GM23338 (cell line): Measurements from ENCODE around the gene PELI1. TPM values are rescaled to one million over a fixed set of nuclear protein-coding genes. Genes with fewer than 3 reads are reported as not detected.

ENCODE experiments used
- ATAC-seq: fragments of 200-7000 bp; cut with Tn5 transposase; 3 replicates; pipeline ENCODE4 v1.9.1; 2020
- DNase-seq: peaks from one replicate; pipeline ENCODE4 v3.0.0-alpha.2; 2015; ENCODE audit warnings: low spot score
- H2AFZ ChIP-seq: fragments of 200-600 bp; sonication (generic); 2 replicates; pipeline ENCODE4 v1.8.0; 2016; ENCODE audit warnings: antibody characterized with exemption, mild to moderate bottlenecking, moderate library complexity
- H3F3A ChIP-seq: fragments of 200-600 bp; sonication (generic); replicated peaks from 2 replicates; pipeline ENCODE4 v1.8.0; 2017; ENCODE audit warnings: antibody characterized with exemption, mixed run types, low read depth
- H3K27ac ChIP-seq: fragments of 200-600 bp; sonication (generic); 2 replicates; pipeline ENCODE4 v1.6.1; 2016; ENCODE audit warnings: low read depth
- H3K27me3 ChIP-seq: fragments of 200-600 bp; sonication (generic); 2 replicates; pipeline ENCODE4 v1.8.0; 2016; ENCODE audit warnings: mild to moderate bottlenecking, mixed run types, moderate library complexity; ENCODE audit not compliant: insufficient read depth
- H3K36me3 ChIP-seq: fragments of 200-600 bp; sonication (generic); 2 replicates; pipeline ENCODE4 v1.8.0; 2016; ENCODE audit warnings: mild to moderate bottlenecking; ENCODE audit not compliant: insufficient read depth
- H3K4me1 ChIP-seq: fragments of 200-600 bp; sonication (generic); 2 replicates; pipeline ENCODE4 v1.8.0; 2016; ENCODE audit warnings: mild to moderate bottlenecking, moderate library complexity; ENCODE audit not compliant: insufficient read depth
- H3K4me2 ChIP-seq: fragments of 200-600 bp; sonication (generic); 2 replicates; pipeline ENCODE4 v1.7.1; 2017; ENCODE audit warnings: mixed run types
- H3K4me3 ChIP-seq: fragments of 200-600 bp; sonication (generic); 2 replicates; pipeline ENCODE4 v1.6.1; 2016; ENCODE audit warnings: mixed run types
- H3K79me2 ChIP-seq: fragments of 200-600 bp; sonication (generic); replicated peaks from 2 replicates; pipeline ENCODE4 v1.8.0; 2017; ENCODE audit warnings: mild to moderate bottlenecking; ENCODE audit not compliant: insufficient read depth
- H3K9me2 ChIP-seq: fragments of 200-600 bp; sonication (generic); 2 replicates; pipeline ENCODE4 v1.8.0; 2017; ENCODE audit not compliant: insufficient read depth
- H4K20me1 ChIP-seq: fragments of 200-600 bp; sonication (generic); replicated peaks from 2 replicates; pipeline ENCODE4 v1.8.0; 2017; ENCODE audit warnings: mild to moderate bottlenecking; ENCODE audit not compliant: insufficient read depth
- H3K27ac Mint-ChIP-seq: 2 replicates; pipeline ENCODE4 v1.8.0; 2020; ENCODE audit warnings: inconsistent platforms, mild to moderate bottlenecking, moderate library complexity, mixed read lengths
- H3K27me3 Mint-ChIP-seq: 3 replicates; pipeline ENCODE4 v1.8.0; 2022; ENCODE audit warnings: low read depth, mild to moderate bottlenecking, moderate library complexity, mixed read lengths, inconsistent platforms; ENCODE audit not compliant: insufficient read depth, poor library complexity
- H3K36me3 Mint-ChIP-seq: 3 replicates; pipeline ENCODE4 v1.8.0; 2021; ENCODE audit warnings: low read depth, mild to moderate bottlenecking, inconsistent platforms, moderate library complexity, mixed read lengths
- H3K4me1 Mint-ChIP-seq: 3 replicates; pipeline ENCODE4 v1.8.0; 2020; ENCODE audit warnings: mild to moderate bottlenecking, inconsistent platforms, mixed read lengths
- H3K4me3 Mint-ChIP-seq: 3 replicates; pipeline ENCODE4 v1.8.0; 2021; ENCODE audit warnings: moderate library complexity, mild to moderate bottlenecking, inconsistent platforms, mixed read lengths
- H3K9me3 Mint-ChIP-seq: 3 replicates; pipeline ENCODE4 v1.8.0; 2020; ENCODE audit warnings: moderate library complexity, mild to moderate bottlenecking, inconsistent platforms, mixed read lengths
- CREB1 ChIP-seq: fragments of 250-450 bp; sonication (Bioruptor Pico); IDR thresholded peaks from 2 replicates; pipeline ENCODE4 v1.5.0; 2020; ENCODE audit warnings: low read depth, mild to moderate bottlenecking, moderate library complexity
- CTCF ChIP-seq, 2 experiments: fragments of 200-600 bp in 1 of 2; sonication (generic) in 1 of 2; conservative IDR thresholded peaks; 2 replicates each; pipeline versions ENCODE4 v1.5.1 to v1.6.1; 2016 to 2017; ENCODE audit warnings: antibody characterized with exemption in 2 of 2, low read depth in 2 of 2, mild to moderate bottlenecking in 2 of 2, moderate library complexity in 1 of 2
- ETS1 ChIP-seq: IDR thresholded peaks from 2 replicates; pipeline ENCODE4 v1.6.1; 2016; ENCODE audit warnings: antibody characterized with exemption
- EZH2 ChIP-seq: fragments of 200-600 bp; sonication (generic); IDR thresholded peaks from one replicate; pipeline ENCODE4 v1.8.0; 2017; ENCODE audit warnings: antibody characterized with exemption, mild to moderate bottlenecking, low read depth; ENCODE audit not compliant: unreplicated experiment
- EZH2phosphoT487 ChIP-seq: fragments of 200-600 bp; sonication (generic); IDR thresholded peaks from one replicate; pipeline ENCODE4 v1.8.1; 2018; ENCODE audit warnings: antibody characterized with exemption; ENCODE audit not compliant: unreplicated experiment
- JUNB ChIP-seq: IDR thresholded peaks from one replicate; pipeline ENCODE4 v1.6.1; 2016; ENCODE audit warnings: antibody characterized with exemption; ENCODE audit not compliant: unreplicated experiment
- NANOG ChIP-seq: IDR thresholded peaks from 2 replicates; pipeline ENCODE4 v1.6.1; 2016; ENCODE audit warnings: antibody characterized with exemption, borderline replicate concordance
- POLR2AphosphoS5 ChIP-seq: IDR thresholded peaks from 2 replicates; pipeline ENCODE4 v1.6.1; 2016; ENCODE audit warnings: antibody characterized with exemption, low read depth
- REST ChIP-seq: IDR thresholded peaks from one replicate; pipeline ENCODE4 v1.6.1; 2018; ENCODE audit warnings: antibody characterized with exemption; ENCODE audit not compliant: unreplicated experiment
- STAT1 ChIP-seq: IDR thresholded peaks from one replicate; pipeline ENCODE4 v1.6.1; 2016; ENCODE audit warnings: antibody characterized with exemption; ENCODE audit not compliant: unreplicated experiment
- ZNF114 ChIP-seq: fragments of 250-450 bp; sonication (Bioruptor Pico); IDR thresholded peaks from 2 replicates; pipeline ENCODE4 v1.5.0; 2020; ENCODE audit warnings: mild to moderate bottlenecking, moderate library complexity
- ZNF331 ChIP-seq: fragments of 250-450 bp; sonication (Bioruptor Pico); IDR thresholded peaks from 2 replicates; pipeline ENCODE4 v1.5.0; 2020; ENCODE audit warnings: low read depth, mild to moderate bottlenecking, moderate library complexity
- ZNF462 ChIP-seq: fragments of 250-450 bp; sonication (Bioruptor Pico); IDR thresholded peaks from 2 replicates; pipeline ENCODE4 v1.5.0; 2020; ENCODE audit warnings: mild to moderate bottlenecking, moderate library complexity
- polyA plus RNA-seq: library from polyadenylated mRNA; unstranded; fragments of >200 nt; fragmentation: Nextera tagmentation; extraction: Ambion mirVana; gene quantifications from 2 replicates; pipeline ENCODE4 v1.2.1, GENCODE V29; 2016
- total RNA-seq: library from RNA; depleted of rRNA; stranded (reverse); fragments of >200 nt; shearing (Covaris generic); gene quantifications from 2 replicates; pipeline ENCODE4 v1.2.3, GENCODE V29; 2014

PELI1 gene
- total and polyA plus RNA-seq, 2 experiments from 2014 or later: 32.4 to 61.8 TPM

- Histone ChIP-seq H3K4me1 (peaks cover 42% of the 10 kb centered on the region), H3K79me2 (peaks cover 99% of the 10 kb centered on the region), H3K27me3 (no peaks in the 10 kb centered on the region), H4K20me1 (peaks cover 28% of the 10 kb centered on the region), H3K4me3 (no peak overlapping the region), H3K4me2 (no peak overlapping the region), H3K9me2 (no peaks in the 10 kb centered on the region), H3K36me3 (no peaks in the 10 kb centered on the region), H2AFZ (no peak overlapping the region), H3K27ac (peak overlapping the region; percentile 0; the same call in 1 of the 2 replicates), H3F3A (no peaks in the 10 kb centered on the region)
- H3K36me3 Mint-ChIP-seq: peaks cover 15% of the 10 kb centered on the region; the same call in 2 of the 3 replicates
- 0 out of 2 replicates have a peak overlapping the region, but pooled peaks have one; percentile 6 for H3K27ac Mint-ChIP-seq
- no peak for ATAC-seq
- no peak overlapping the region for H3K4me3 Mint-ChIP-seq
- no peak for DNase-seq
- peaks cover 48% of the 10 kb centered on the region for H3K4me1 Mint-ChIP-seq
- H3K9me3 Mint-ChIP-seq: no peaks in the 10 kb centered on the region
- TF ChIP-seq JUNB: no peak
- no peak for TF ChIP-seq ZNF462 (CRISPR knock-in tag)
- no peak for TF ChIP-seq REST
- TF ChIP-seq POLR2AphosphoS5: no peak
- no peak for TF ChIP-seq ZNF114
- no peak for TF ChIP-seq ZNF331 (CRISPR knock-in tag)
- TF ChIP-seq STAT1: no peak
- TF ChIP-seq CREB1 (CRISPR knock-in tag): no peak
- no peak for TF ChIP-seq ETS1
- TF ChIP-seq EZH2: no peak
- no peak for TF ChIP-seq EZH2phosphoT487
- no peak for TF ChIP-seq CTCF (conservative IDR thresholded peaks at IDR 0.05; ENCODE audit: low read depth in 2 of 2)
- no peak for TF ChIP-seq NANOG
- H3K27me3 Mint-ChIP-seq: no peaks in the 10 kb centered on the region
Measured at GRCh38 chr2:64127119-64127518, 17.1 kb downstream of the PELI1 start.
